SK-N-MC (cell line): ENCODE results near the gene LBX2.

ENCODE experiments used
- EZH2 ChIP-seq: fragments of 200-600 bp; sonication (generic); IDR thresholded peaks from one replicate; pipeline ENCODE4 v1.6.1; 2017; ENCODE audit warnings: antibody characterized with exemption
- POLR2AphosphoS5 ChIP-seq: IDR thresholded peaks from 2 replicates; pipeline ENCODE4 v1.6.1; 2012; ENCODE audit warnings: mild to moderate bottlenecking, low read depth, low read length, borderline replicate concordance

- no peak for TF ChIP-seq EZH2
- TF ChIP-seq POLR2AphosphoS5, result no peak
Measured at GRCh38 chr2:74546004-74546403, 46.6 kb upstream of the LBX2 start.
